ENCODE data around the gene KIF1C.

Gene KIF1C

DNA sequence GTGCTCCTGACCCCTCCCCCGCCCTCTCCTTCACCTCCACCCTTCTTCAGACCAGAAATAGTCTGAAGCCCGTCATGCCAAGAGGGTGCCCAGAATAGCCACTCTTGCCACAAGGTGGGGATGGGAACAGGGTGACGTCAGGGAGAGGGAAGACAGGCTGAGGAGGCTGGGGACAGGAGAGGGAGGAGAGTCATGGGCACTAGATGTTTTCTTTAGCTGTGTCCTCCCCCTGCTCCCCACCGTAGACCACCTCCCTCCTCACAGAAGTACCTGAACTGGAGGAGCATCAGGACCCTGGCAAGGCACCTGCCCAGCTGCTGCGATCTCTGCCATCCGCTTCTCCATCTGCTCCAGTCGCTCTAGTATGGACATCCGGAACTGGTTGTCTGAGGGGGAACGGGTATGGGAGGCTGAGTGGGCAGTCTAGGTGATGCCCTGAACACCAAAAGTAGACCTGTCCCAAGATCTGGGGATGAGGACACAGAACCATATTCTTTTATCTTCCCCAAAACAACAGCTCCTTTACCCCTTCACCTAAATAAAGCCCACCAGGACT is 23.6 kb upstream of the KIF1C start:
- no peak for DNase-seq (ENCODE audit: low read depth)
- TF ChIP-seq, protein P1, sequence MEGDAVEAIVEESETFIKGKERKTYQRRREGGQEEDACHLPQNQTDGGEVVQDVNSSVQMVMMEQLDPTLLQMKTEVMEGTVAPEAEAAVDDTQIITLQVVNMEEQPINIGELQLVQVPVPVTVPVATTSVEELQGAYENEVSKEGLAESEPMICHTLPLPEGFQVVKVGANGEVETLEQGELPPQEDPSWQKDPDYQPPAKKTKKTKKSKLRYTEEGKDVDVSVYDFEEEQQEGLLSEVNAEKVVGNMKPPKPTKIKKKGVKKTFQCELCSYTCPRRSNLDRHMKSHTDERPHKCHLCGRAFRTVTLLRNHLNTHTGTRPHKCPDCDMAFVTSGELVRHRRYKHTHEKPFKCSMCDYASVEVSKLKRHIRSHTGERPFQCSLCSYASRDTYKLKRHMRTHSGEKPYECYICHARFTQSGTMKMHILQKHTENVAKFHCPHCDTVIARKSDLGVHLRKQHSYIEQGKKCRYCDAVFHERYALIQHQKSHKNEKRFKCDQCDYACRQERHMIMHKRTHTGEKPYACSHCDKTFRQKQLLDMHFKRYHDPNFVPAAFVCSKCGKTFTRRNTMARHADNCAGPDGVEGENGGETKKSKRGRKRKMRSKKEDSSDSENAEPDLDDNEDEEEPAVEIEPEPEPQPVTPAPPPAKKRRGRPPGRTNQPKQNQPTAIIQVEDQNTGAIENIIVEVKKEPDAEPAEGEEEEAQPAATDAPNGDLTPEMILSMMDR (conservative IDR thresholded peaks at IDR 0.05; ENCODE audit: low read depth, low read length) = no peak
- H3K4me3 ChIP-seq (ENCODE audit: low read length) = no peak overlapping the region

DNA sequence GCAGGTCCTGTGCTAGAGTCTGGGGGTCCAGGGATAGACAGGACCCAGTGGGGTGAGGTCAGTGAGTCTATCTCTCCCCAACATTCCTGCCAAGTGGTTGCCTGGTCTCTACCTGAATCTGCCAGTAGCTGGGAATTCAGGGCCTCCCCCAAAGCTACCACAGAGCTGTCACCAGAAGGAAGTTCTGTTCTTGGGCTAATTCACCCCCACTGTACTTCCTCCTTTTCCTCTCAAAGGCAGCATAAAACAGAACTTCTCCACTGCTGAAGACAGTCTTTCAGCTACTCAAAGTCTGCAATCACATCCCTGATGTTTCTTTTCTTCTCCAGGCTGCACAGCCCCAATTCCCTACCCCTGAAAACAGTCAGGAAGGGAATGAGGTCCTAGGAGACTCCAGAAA is 19.0 kb upstream of the KIF1C start:
- no peak for DNase-seq (ENCODE audit: low read depth)
- TF ChIP-seq, protein P1 (conservative IDR thresholded peaks at IDR 0.05; ENCODE audit: low read depth, low read length) = no peak
- no peak overlapping the region for H3K4me3 ChIP-seq (ENCODE audit: low read length)

DNA sequence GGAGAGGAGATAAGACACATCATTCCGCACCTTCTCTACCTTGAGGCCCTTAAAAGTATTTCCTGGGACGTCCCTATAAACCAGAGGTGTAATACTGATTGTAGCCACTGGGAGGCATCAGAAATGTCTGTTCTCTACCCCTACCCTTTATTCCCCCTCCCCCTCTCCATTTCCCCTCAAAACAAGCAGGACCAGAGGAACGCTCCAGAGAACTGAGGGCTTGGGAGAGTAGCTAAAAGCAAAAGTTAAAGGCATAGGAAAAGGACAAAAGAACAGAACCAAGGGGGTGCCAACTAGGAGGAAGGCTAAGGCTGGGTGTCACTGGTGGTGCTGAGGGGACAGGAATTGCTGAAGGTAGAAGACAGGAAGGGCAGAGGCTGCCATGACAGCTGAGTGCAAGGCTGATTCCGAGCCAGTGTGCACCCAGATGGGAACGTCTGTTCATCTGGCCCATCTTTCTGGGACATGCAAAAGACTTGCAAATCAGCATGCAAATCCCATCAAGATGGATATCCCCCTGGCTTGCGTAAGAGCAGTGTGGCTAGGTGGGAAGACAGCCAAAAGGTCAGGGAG is 17.0 kb upstream of the KIF1C start:
- DNase-seq (ENCODE audit: low read depth) = no peak
- H3K4me3 ChIP-seq (ENCODE audit: low read length) = no peak overlapping the region
- TF ChIP-seq, protein P1 (conservative IDR thresholded peaks at IDR 0.05; ENCODE audit: low read depth, low read length) = peak; percentile 71

DNA sequence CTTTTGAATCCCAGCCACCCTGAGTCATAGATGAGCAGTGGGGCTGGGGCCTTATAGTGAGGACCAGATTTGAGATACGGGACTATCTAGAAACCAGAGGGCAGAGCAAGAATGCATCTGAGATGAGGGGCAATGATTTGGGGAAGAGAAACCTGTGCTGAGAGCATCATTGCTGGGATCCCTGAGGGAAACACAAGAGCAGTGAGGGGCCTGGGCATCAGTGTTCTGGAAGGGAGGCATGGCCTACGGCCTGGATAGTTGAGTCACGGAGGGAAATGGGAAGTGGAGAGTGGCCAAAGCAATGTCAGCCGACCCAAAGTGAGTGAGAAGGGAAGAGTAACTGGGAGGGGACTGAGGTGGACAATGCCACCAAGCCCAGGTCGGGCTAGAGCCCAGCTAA is 15.4 kb upstream of the KIF1C start:
- no peak for DNase-seq (ENCODE audit: low read depth)
- TF ChIP-seq, protein P1 (conservative IDR thresholded peaks at IDR 0.05; ENCODE audit: low read depth, low read length) = no peak
- H3K4me3 ChIP-seq (ENCODE audit: low read length) = no peak overlapping the region

DNA sequence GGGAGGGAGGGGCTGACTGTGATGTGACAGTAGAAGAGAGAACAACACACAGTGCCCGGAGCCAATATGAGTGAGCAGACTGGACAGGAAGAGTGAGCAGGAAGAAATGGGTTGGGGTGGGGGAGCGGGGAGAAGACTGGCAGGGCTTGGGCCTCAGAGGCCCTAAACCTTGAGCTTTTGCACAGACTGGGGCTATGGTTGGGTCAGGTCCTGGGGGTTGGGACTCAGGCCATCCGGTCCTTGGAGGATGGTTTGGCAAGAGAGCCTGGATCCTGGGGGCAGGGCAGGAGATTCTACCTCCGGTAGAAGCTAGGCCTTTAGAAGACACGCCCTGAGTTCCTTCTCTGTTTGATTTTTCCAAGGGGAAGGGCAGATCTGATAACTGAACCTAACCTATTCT is 11.3 kb upstream of the KIF1C start:
- DNase-seq (ENCODE audit: low read depth) = no peak
- H3K4me3 ChIP-seq (ENCODE audit: low read length) = peak overlapping the region; percentile 77
- TF ChIP-seq, protein P1 (conservative IDR thresholded peaks at IDR 0.05; ENCODE audit: low read depth, low read length) = no peak

DNA sequence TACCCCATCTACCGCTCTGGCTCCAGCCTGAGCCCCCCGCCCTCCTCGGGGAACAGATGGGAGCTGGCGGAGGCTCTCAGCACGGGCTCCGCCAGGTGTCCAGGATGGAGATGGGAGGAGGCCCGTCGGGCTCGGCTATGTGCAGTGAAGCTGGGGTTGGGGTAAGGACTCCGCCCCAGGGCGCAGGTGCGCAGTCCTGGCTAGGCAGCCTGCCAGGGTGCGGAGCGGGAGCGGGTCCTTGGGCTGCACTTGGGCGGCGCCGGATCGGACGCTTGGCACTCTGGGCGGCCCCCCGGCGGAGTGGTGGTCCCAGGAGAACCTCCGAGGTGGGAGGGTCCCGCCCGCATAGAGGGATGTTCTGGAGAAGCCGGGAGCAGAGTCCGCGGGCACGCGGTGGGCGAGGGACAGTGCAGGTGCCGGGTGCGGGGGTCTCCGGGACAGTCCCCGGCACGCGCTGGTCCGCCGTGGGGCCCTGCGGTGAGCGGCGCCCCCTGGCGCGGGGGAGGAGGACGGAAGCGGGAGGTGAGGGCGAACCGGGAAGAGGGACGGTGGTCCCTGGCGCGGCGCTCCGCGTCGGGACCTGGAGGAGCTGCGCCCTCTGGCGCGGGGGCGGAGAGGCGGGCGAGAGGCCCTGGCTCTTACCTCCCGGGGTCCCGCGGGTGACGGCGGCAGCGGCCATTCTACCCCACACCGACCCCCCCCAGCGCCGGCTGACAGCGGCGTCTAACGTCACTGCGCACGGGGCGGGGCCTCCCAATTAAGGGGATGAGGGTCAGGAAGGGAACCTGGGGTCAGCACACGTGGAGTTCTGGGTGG is 10.6 kb upstream of the KIF1C start, which contains the start of gene CAMTA2:
Gene CAMTA2, minus strand, starts transcription at position 725 of the 816 bp plus-strand sequence. CDS start 1,453 bp downstream, outside the sequence.
- DNase-seq (ENCODE audit: low read depth) = no peak
- H3K4me3 ChIP-seq (ENCODE audit: low read length) = peak within 1 kb of the TSS; percentile 77
- TF ChIP-seq, protein P1 (conservative IDR thresholded peaks at IDR 0.05; ENCODE audit: low read depth, low read length) = peak; percentile 64
